PC-9 (cell line): ENCODE measurements around the gene MRPL48. TPM values are rescaled to one million over a fixed set of nuclear protein-coding genes. Genes with fewer than 3 reads are reported as not detected.

Experiments used
- BruUV-seq: library from RNA; stranded (reverse); fragments of 400-500 nt; replicated peaks from 2 replicates; lab custom pipeline; 2021; lab: Mats Ljungman, UMichigan
- CTCF ChIA-PET: fragments of 300-600 bp; sonication (Branson Sonifier 250); formaldehyde crosslinking; loops from one replicate; lab custom pipeline; 2022; ENCODE audit warnings: antibody characterized with exemption; lab: Charles Lee
- POLR2A ChIA-PET: fragments of 300-600 bp; sonication (Branson Sonifier 250); formaldehyde crosslinking; loops from one replicate; lab custom pipeline; 2022; ENCODE audit warnings: antibody characterized with exemption; ENCODE audit not compliant: unreplicated experiment; lab: Charles Lee
- DNase-seq, 2 experiments: peaks; one replicate each; pipeline versions ENCODE4 v3.0.0 to v3.0.0-alpha.2; 2015 to 2022; ENCODE audit warnings: mixed read lengths in 1 of 2
- H2AFZ ChIP-seq: fragments of 200-600 bp; sonication (generic); 2 replicates; pipeline ENCODE4 v1.8.1; 2017; ENCODE audit warnings: antibody characterized with exemption
- H3F3A ChIP-seq: fragments of 200-600 bp; sonication (generic); 2 replicates; pipeline ENCODE4 v1.8.1; 2017; ENCODE audit warnings: antibody characterized with exemption, mild to moderate bottlenecking, low read depth; ENCODE audit not compliant: insufficient read depth
- H3K27ac ChIP-seq: fragments of 200-600 bp; sonication (generic); 2 replicates; pipeline ENCODE4 v1.6.1; 2016; ENCODE audit warnings: mixed run types
- H3K27me3 ChIP-seq: fragments of 200-600 bp; sonication (generic); 2 replicates; pipeline ENCODE4 v1.6.1; 2016; ENCODE audit warnings: low read depth, mixed run types; ENCODE audit not compliant: insufficient read depth
- H3K36me3 ChIP-seq: fragments of 200-600 bp; sonication (generic); 2 replicates; pipeline ENCODE4 v1.6.1; 2016; ENCODE audit warnings: low read depth, mixed run types
- H3K4me1 ChIP-seq: fragments of 200-600 bp; sonication (generic); replicated peaks from 2 replicates; pipeline ENCODE4 v1.6.1; 2016; ENCODE audit warnings: mixed run types; ENCODE audit not compliant: insufficient read depth
- H3K4me2 ChIP-seq: fragments of 200-600 bp; sonication (generic); 2 replicates; pipeline ENCODE4 v1.6.1; 2017; ENCODE audit warnings: mixed run types
- H3K4me3 ChIP-seq: fragments of 200-600 bp; sonication (generic); 2 replicates; pipeline ENCODE4 v1.6.1; 2016; ENCODE audit warnings: mixed run types
- H3K79me2 ChIP-seq: fragments of 200-600 bp; sonication (generic); 2 replicates; pipeline ENCODE4 v1.6.1; 2017; ENCODE audit warnings: low read depth, mixed run types
- H3K9me2 ChIP-seq: fragments of 200-600 bp; sonication (generic); 2 replicates; pipeline ENCODE4 v1.8.1; 2017; ENCODE audit warnings: mild to moderate bottlenecking; ENCODE audit not compliant: insufficient read depth
- H3K9me3 ChIP-seq: fragments of 200-600 bp; sonication (generic); 2 replicates; pipeline ENCODE4 v1.8.1; 2016; ENCODE audit warnings: low read depth; ENCODE audit not compliant: insufficient read depth
- H4K20me1 ChIP-seq: fragments of 200-600 bp; sonication (generic); 2 replicates; pipeline ENCODE4 v1.8.1; 2017; ENCODE audit not compliant: insufficient read depth
- EZH2 ChIP-seq: fragments of 200-600 bp; sonication (generic); IDR thresholded peaks from 2 replicates; pipeline ENCODE4 v1.8.0; 2017; ENCODE audit warnings: antibody characterized with exemption, low read depth
- intact Hi-C: fragments of 100-400 bp; cut with micrococcal nuclease; formaldehyde crosslinking; loops from one replicate; pipeline ENCODE4 v1.10.0; 2022; ENCODE audit not compliant: unreplicated experiment
- total RNA-seq: library from RNA; stranded (reverse); gene quantifications from 2 replicates; pipeline ENCODE4 v1.2.3, GENCODE V29; 2021
- TF ChIP-seq, protein P1 (sequence below): fragments of 200-600 bp; sonication (generic); conservative IDR thresholded peaks from 2 replicates; pipeline ENCODE4 v1.6.1; 2017; ENCODE audit warnings: mixed run types, antibody characterized with exemption, mild to moderate bottlenecking, moderate library complexity

Gene MRPL48
- total RNA-seq, 1 experiment from 2014 or later: 64.5 TPM

- Histone ChIP-seq H3F3A (peaks cover 11% of the 10 kb centered on the region), H3K27ac (no peak overlapping the region), H3K9me2 (no peaks in the 10 kb centered on the region), H4K20me1 (peaks cover 81% of the 10 kb centered on the region), H3K27me3 (no peaks in the 10 kb centered on the region), H3K9me3 (no peaks in the 10 kb centered on the region), H3K4me1 (no peaks in the 10 kb centered on the region), H2AFZ (no peak overlapping the region), H3K4me3 (no peak overlapping the region), H3K36me3 (no peaks in the 10 kb centered on the region), H3K79me2 (peaks cover 89% of the 10 kb centered on the region), H3K4me2 (no peak overlapping the region)
- TF ChIP-seq EZH2: no peak
- TF ChIP-seq, protein P1, sequence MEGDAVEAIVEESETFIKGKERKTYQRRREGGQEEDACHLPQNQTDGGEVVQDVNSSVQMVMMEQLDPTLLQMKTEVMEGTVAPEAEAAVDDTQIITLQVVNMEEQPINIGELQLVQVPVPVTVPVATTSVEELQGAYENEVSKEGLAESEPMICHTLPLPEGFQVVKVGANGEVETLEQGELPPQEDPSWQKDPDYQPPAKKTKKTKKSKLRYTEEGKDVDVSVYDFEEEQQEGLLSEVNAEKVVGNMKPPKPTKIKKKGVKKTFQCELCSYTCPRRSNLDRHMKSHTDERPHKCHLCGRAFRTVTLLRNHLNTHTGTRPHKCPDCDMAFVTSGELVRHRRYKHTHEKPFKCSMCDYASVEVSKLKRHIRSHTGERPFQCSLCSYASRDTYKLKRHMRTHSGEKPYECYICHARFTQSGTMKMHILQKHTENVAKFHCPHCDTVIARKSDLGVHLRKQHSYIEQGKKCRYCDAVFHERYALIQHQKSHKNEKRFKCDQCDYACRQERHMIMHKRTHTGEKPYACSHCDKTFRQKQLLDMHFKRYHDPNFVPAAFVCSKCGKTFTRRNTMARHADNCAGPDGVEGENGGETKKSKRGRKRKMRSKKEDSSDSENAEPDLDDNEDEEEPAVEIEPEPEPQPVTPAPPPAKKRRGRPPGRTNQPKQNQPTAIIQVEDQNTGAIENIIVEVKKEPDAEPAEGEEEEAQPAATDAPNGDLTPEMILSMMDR: no peak
- POLR2A ChIA-PET: no interaction called here
- intact Hi-C loops: no loop called here
- no TSS peak for BruUV-seq
- no peak for DNase-seq
- CTCF ChIA-PET: no interaction called here
Measured at GRCh38 chr11:73746701-73747100, 41.0 kb upstream of the MRPL48 start.

- POLR2A ChIA-PET: interaction anchor here (0.6 kb wide), 1 partner anchor 12 kb away, joined by 6 read pairs; no protein-coding TSS in a partner anchor
Measured at GRCh38 chr11:73747762-73748161, 39.9 kb upstream of the MRPL48 start.

GRCh38 chr11:73748300-73748699 is 39.4 kb upstream of the MRPL48 start:
- Histone ChIP-seq H3K4me3 (no peak overlapping the region), H2AFZ (no peak overlapping the region), H3K4me1 (no peaks in the 10 kb centered on the region), H3K27ac (no peak overlapping the region), H3K79me2 (peaks cover 94% of the 10 kb centered on the region), H3K9me3 (no peaks in the 10 kb centered on the region), H3K4me2 (no peak overlapping the region), H3K36me3 (no peaks in the 10 kb centered on the region), H4K20me1 (peaks cover 74% of the 10 kb centered on the region), H3K9me2 (no peaks in the 10 kb centered on the region), H3K27me3 (no peaks in the 10 kb centered on the region), H3F3A (peaks cover 11% of the 10 kb centered on the region; the same call in 1 of the 2 replicates)
- no peak for TF ChIP-seq EZH2
- TF ChIP-seq, protein P1: no peak
- intact Hi-C loops: no loop called here
- no peak for DNase-seq
- BruUV-seq: no TSS peak
- ChIA-PET CTCF (no interaction called here), POLR2A (interaction anchor here (0.6 kb wide), 1 partner anchor 13 kb away, joined by 6 read pairs; no protein-coding TSS in a partner anchor)

More at GRCh38 chr11:73747762-73748161, 39.9 kb upstream of the MRPL48 start:
- Histone ChIP-seq H3K9me3 (no peaks in the 10 kb centered on the region), H4K20me1 (peaks cover 80% of the 10 kb centered on the region), H3F3A (peaks cover 11% of the 10 kb centered on the region; the same call in 1 of the 2 replicates), H3K9me2 (no peaks in the 10 kb centered on the region), H3K79me2 (peaks cover 94% of the 10 kb centered on the region), H2AFZ (no peak overlapping the region), H3K4me2 (no peak overlapping the region), H3K4me3 (no peak overlapping the region), H3K27me3 (no peaks in the 10 kb centered on the region), H3K4me1 (no peaks in the 10 kb centered on the region), H3K27ac (no peak overlapping the region), H3K36me3 (no peaks in the 10 kb centered on the region)
- intact Hi-C loops: no loop called here
- CTCF ChIA-PET: no interaction called here
- TF ChIP-seq, protein P1: no peak
- no peak for TF ChIP-seq EZH2
- no TSS peak for BruUV-seq
- DNase-seq: no peak
